Mucosa of rectum (tissue), 2 donors: Measurements from ENCODE around the gene ATG3.

ENCODE experiments used
- H3K27ac ChIP-seq, 2 donors: one replicate each; pipeline ENCODE4 v1.7.0; 2013; ENCODE audit warnings: inconsistent platforms in 2 of 2, low read depth in 2 of 2, low read length in 2 of 2
- H3K27me3 ChIP-seq, 2 donors: one replicate each; pipeline ENCODE4 v1.7.0; 2013; ENCODE audit warnings: low read length in 2 of 2; ENCODE audit not compliant: control insufficient read depth in 2 of 2, insufficient read depth in 2 of 2
- H3K36me3 ChIP-seq, 2 donors: one replicate each; pipeline ENCODE4 v1.7.0; 2013; ENCODE audit warnings: low read length in 2 of 2; ENCODE audit not compliant: control insufficient read depth in 2 of 2, insufficient read depth in 2 of 2
- H3K4me1 ChIP-seq, 2 donors: one replicate each; pipeline ENCODE4 v1.7.0; 2013; ENCODE audit warnings: low read length in 2 of 2, mild to moderate bottlenecking in 1 of 2; ENCODE audit not compliant: control insufficient read depth in 2 of 2, insufficient read depth in 2 of 2
- H3K4me3 ChIP-seq, 2 donors: one replicate each; pipeline ENCODE4 v1.7.0; 2013; ENCODE audit warnings: low read length in 2 of 2
- H3K9ac ChIP-seq, 2 donors: one replicate each; pipeline ENCODE4 v1.7.0; 2013; ENCODE audit warnings: low read length in 2 of 2, low read depth in 1 of 2, mild to moderate bottlenecking in 1 of 2
- H3K9me3 ChIP-seq, 2 donors: one replicate each; pipeline ENCODE4 v1.7.0; 2013; ENCODE audit warnings: low read length in 2 of 2; ENCODE audit not compliant: control insufficient read depth in 2 of 2
- donor health status: healthy.
- donor health status: Normal muscosa, but diverticular disease.

The ATG3 gene

DNA sequence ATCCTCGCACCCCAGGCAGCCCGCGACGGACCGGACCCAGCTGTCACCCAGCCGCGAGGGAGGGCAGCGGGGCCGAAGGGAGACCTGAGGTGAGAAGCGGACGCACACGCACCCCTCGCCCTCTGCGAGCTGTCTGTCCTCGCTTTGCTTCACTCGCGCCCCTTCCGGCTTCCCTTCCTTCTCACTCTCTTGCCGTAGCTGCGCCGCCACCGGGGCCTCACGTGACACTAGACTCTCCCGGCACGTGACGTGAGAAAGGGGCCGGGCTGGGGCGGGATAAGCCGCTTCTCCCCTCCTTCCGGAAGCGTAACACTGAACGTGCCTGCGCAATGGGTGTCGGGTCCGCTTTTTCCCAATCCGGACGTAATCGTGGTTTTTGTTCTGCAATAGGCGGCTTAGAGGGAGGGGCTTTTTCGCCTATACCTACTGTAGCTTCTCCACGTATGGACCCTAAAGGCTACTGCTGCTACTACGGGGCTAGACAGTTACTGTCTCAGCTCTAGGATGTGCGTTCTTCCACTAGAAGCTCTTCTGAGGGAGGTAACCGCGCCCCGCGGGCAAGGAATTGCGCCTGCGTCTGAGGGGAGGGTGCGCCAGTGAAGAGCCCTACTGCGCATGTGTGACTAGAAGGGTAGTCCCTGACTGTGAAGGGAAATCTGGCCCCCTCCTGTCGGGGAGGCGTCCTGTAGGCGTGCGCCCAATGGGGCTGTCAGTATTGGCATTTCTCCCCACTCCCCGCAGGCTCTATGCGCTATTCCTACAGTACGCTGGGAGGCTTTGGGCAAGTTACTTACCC lies at the start of gene ATG3, which contains the start of gene SLC35A5:
Gene ATG3, minus strand, starts transcription at position 229 of the 796 bp plus-strand sequence. CDS start 434 bp downstream, outside the sequence.
Gene SLC35A5, plus strand, starts transcription at position 312 of the 796 bp plus-strand sequence. CDS start 1,359 bp downstream, outside the sequence.
- Histone ChIP-seq H3K27ac (peak within 1 kb of the TSS; percentile 98 to 99), H3K4me1 (peaks cover 12 to 16% of the 10 kb centered on the region in 2 donors), H3K36me3 (peaks cover 0 to 6% of the 10 kb centered on the region in 2 donors), H3K9ac (peak within 1 kb of the TSS; percentile 95 to 99), H3K27me3 (no peaks in the 10 kb centered on the region), H3K4me3 (peak within 1 kb of the TSS; percentile 99 to 100), H3K9me3 (no peaks in the 10 kb centered on the region)

DNA sequence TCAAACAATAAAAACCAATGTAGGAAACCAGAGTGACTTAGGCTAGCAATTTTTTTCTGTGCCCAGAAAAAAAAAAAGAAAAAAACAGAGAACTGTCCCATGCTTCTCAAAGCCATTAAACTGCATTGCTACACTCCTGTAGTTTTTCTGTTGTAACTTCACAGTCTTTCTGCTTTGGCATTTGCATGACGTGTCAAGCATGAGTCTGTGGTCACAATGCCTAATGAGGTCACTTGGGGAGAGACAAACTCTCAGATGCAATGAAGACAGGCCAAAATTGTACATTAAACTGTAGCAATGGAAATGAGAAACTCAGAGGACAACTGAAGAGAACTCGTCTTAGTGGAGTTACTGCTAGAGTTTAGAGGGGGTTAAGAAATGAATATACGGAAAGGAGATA lies 48.4 kb upstream of the ATG3 start:
- Histone ChIP-seq H3K4me1 (no peaks in the 10 kb centered on the region), H3K4me3 (no peak overlapping the region), H3K27me3 (no peaks in the 10 kb centered on the region), H3K36me3 (no peaks in the 10 kb centered on the region), H3K9me3 (no peaks in the 10 kb centered on the region), H3K9ac (no peak overlapping the region), H3K27ac (no peak overlapping the region)

- Histone ChIP-seq H3K9ac (no peak overlapping the region), H3K27me3 (no peaks in the 10 kb centered on the region), H3K4me1 (no peaks in the 10 kb centered on the region), H3K4me3 (no peak overlapping the region), H3K9me3 (no peaks in the 10 kb centered on the region), H3K36me3 (no peaks in the 10 kb centered on the region), H3K27ac (no peak overlapping the region)
Observed at GRCh38 chr3:112607863-112608262, 46.1 kb upstream of the ATG3 start.

GRCh38 chr3:112606098-112606497 lies 44.3 kb upstream of the ATG3 start:
- Histone ChIP-seq H3K9me3 (no peaks in the 10 kb centered on the region), H3K27me3 (no peaks in the 10 kb centered on the region), H3K4me3 (no peak overlapping the region), H3K27ac (no peak overlapping the region), H3K4me1 (no peaks in the 10 kb centered on the region), H3K9ac (no peak overlapping the region), H3K36me3 (no peaks in the 10 kb centered on the region)

DNA sequence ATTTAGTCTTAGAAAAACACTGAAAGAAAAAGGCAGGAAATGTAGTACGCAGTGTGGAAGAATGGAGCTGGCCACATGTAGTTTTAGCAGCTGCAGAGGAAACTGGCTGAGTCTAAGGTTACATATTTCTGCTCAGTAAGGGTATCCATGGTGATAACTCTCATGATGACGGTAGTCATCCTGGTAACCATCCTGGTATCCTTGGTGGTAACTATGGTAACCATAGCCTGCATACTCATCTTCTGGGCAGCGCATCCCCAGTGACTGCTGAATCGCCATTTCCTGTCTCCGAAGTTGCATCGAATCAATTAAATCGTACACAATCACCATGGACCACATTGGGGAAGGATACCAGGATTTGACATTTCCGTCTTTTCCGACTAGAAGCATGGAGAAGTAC lies 43.5 kb upstream of the ATG3 start:
- Histone ChIP-seq H3K4me3 (no peak overlapping the region), H3K9ac (no peak overlapping the region), H3K4me1 (no peaks in the 10 kb centered on the region), H3K27ac (no peak overlapping the region), H3K9me3 (no peaks in the 10 kb centered on the region), H3K27me3 (no peaks in the 10 kb centered on the region), H3K36me3 (no peaks in the 10 kb centered on the region)

- Histone ChIP-seq H3K4me1 (no peaks in the 10 kb centered on the region), H3K4me3 (no peak overlapping the region), H3K9ac (no peak overlapping the region), H3K27ac (no peak overlapping the region), H3K27me3 (no peaks in the 10 kb centered on the region), H3K36me3 (no peaks in the 10 kb centered on the region), H3K9me3 (no peaks in the 10 kb centered on the region)
Observed at GRCh38 chr3:112604536-112604935, 42.8 kb upstream of the ATG3 start.

DNA sequence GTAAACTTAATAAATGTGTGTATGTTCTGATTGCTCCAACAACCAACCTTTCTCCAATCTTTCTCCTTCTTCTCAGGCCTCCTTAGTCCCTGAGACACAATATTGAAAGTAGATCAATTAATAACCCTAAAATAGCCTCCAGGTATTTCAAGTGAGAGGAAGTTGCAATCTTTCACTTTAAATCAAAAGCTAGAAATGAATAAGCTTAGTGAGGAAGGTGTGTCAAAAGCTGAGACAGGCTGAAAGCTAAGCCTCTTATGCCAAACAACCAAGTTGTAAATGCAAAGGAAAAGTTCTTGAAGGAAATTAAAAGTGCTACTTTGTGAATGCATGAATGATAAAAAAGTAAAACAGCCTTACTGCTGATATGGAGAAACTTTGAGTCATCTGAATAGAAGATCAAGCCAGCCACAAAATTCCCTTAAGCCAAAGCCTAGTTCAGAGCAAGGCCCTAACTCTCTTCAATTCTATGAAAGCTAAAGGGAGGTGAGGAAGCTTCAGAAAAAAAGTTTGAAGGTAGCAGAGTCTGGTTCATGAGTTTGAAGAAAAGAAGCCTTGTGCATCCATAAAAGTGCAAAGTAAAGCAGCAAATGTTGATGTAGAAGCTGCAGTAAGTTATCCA lies 40.6 kb upstream of the ATG3 start:
- Histone ChIP-seq H3K27ac (no peak overlapping the region), H3K9me3 (no peaks in the 10 kb centered on the region), H3K4me1 (no peaks in the 10 kb centered on the region), H3K4me3 (no peak overlapping the region), H3K9ac (no peak overlapping the region), H3K27me3 (no peaks in the 10 kb centered on the region), H3K36me3 (peaks cover 0 to 3% of the 10 kb centered on the region in 2 donors)

GRCh38 chr3:112598731-112599130 lies 37.0 kb upstream of the ATG3 start:
- H3K27me3 ChIP-seq = no peaks in the 10 kb centered on the region
- no peaks in the 10 kb centered on the region for H3K9me3 ChIP-seq
- no peak overlapping the region for H3K4me3 ChIP-seq
- peaks cover 3 to 4% of the 10 kb centered on the region in 2 donors for H3K36me3 ChIP-seq
- no peak overlapping the region for H3K9ac ChIP-seq
- no peaks in the 10 kb centered on the region for H3K4me1 ChIP-seq
- no peak overlapping the region for H3K27ac ChIP-seq

DNA sequence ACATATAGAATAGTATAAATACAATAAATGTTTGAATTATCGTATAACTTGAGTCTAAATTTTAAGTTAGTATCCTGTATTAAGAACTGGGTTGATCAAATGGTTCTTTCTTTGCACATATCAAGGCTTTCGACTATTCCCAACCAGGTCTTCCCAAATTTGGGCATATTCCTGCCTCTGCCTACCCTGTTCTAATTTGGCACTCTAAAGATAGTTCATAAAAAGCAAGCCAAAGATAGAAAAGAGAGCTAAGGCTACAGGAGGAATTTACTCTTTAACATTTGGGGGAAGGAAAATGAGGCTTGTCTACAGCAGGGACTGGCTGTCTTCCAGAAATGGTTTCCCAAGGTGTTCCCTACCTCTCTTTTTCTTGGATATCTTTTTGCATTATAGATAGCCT lies 36.2 kb upstream of the ATG3 start:
- peaks cover 3 to 4% of the 10 kb centered on the region in 2 donors for H3K36me3 ChIP-seq
- H3K27ac ChIP-seq = no peak overlapping the region
- no peak overlapping the region for H3K4me3 ChIP-seq
- no peaks in the 10 kb centered on the region for H3K4me1 ChIP-seq
- no peaks in the 10 kb centered on the region for H3K9me3 ChIP-seq
- H3K9ac ChIP-seq = no peak overlapping the region
- H3K27me3 ChIP-seq = no peaks in the 10 kb centered on the region

GRCh38 chr3:112594856-112595255 lies 33.1 kb upstream of the ATG3 start:
- H3K27ac ChIP-seq = no peak overlapping the region
- no peak overlapping the region for H3K4me3 ChIP-seq
- no peaks in the 10 kb centered on the region for H3K27me3 ChIP-seq
- H3K4me1 ChIP-seq = no peaks in the 10 kb centered on the region
- peaks cover 4 to 5% of the 10 kb centered on the region in 2 donors for H3K36me3 ChIP-seq
- no peak overlapping the region for H3K9ac ChIP-seq
- H3K9me3 ChIP-seq = no peaks in the 10 kb centered on the region
